Muscle of leg (tissue), 11 donors: ENCODE data around the gene LETM1. TPM values are rescaled to one million over a fixed set of nuclear protein-coding genes. Genes with fewer than 3 reads are reported as not detected.

Experiments used
- DNase-seq: peaks from one replicate; pipeline ENCODE4 v3.0.0; 2013
- H3K27ac ChIP-seq: one replicate; pipeline ENCODE4 v1.5.1; 2013; ENCODE audit warnings: mild to moderate bottlenecking, low read length, control low read depth
- H3K27me3 ChIP-seq: one replicate; pipeline ENCODE4 v1.6.1; 2013; ENCODE audit warnings: low read length; ENCODE audit not compliant: control insufficient read depth, insufficient read depth
- H3K36me3 ChIP-seq: one replicate; pipeline ENCODE4 v1.6.1; 2013; ENCODE audit warnings: low read length; ENCODE audit not compliant: control insufficient read depth, insufficient read depth
- H3K4me1 ChIP-seq: one replicate; pipeline ENCODE4 v1.6.1; 2013; ENCODE audit warnings: low read length; ENCODE audit not compliant: control insufficient read depth, insufficient read depth
- H3K4me3 ChIP-seq: one replicate; pipeline ENCODE4 v1.5.1; 2013; ENCODE audit warnings: low read length, control low read depth
- H3K9me3 ChIP-seq: replicated peaks from 2 replicates; pipeline ENCODE4 v1.6.1; 2013; ENCODE audit warnings: low read depth, low read length; ENCODE audit not compliant: control insufficient read depth
- WGBS: methylation state at CpG from one replicate; pipeline ENCODE4 v1.1.5; 2013; ENCODE audit warnings: missing lambda C conversion rate; ENCODE audit not compliant: insufficient coverage; 5-methylcytosine and 5-hydroxymethylcytosine counted together
- polyA plus RNA-seq, 8 donors: library from polyadenylated mRNA; unstranded; fragments of 120-200 nt; gene quantifications; one replicate each; pipeline versions ENCODE4 v1.2.1 to v1.2.3, GENCODE V29; 2013; ENCODE audit warnings: inconsistent platforms in 1 of 8, low replicate concordance in 1 of 8; ENCODE audit not compliant: insufficient read length in 8 of 8, insufficient read depth in 1 of 8
- total RNA-seq: library from RNA; stranded (reverse); fragments of 120-200 nt; gene quantifications from one replicate; pipeline ENCODE4 v1.2.4, GENCODE V29; 2013

Gene LETM1
- total and polyA plus RNA-seq, 9 donors: 11.7 to 20.1 (median 15.7) TPM

DNA sequence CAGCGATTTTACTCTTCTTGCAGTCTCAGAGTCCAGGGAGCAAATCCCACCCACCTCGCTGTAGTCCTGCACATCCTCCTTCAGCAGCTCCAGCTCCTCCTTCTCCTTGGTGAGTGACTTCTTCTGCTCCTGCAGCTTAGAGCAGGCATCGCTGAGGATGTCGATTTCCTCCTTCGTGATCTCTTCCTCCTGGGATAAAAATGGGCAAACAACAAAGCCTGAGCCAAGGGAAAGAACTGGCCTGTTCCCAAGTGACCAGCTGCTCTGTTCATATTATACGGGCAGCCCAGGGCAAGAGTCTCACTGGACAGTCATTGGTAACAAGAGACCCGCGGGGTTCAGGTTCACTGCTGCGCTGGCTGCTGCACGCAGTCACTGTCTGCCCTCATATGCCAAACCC lies 36.7 kb downstream of the LETM1 start:
- DNase-seq: peak; percentile 73
- WGBS: 83% methylated on average over 10 of the region's 10 CpGs
- peaks cover 81% of the 10 kb centered on the region for H3K36me3 ChIP-seq
- H3K27ac ChIP-seq: peak overlapping the region; percentile 42
- no peaks in the 10 kb centered on the region for H3K9me3 ChIP-seq
- H3K4me3 ChIP-seq: no peak overlapping the region
- H3K4me1 ChIP-seq: peaks cover 12% of the 10 kb centered on the region
- no peaks in the 10 kb centered on the region for H3K27me3 ChIP-seq

DNA sequence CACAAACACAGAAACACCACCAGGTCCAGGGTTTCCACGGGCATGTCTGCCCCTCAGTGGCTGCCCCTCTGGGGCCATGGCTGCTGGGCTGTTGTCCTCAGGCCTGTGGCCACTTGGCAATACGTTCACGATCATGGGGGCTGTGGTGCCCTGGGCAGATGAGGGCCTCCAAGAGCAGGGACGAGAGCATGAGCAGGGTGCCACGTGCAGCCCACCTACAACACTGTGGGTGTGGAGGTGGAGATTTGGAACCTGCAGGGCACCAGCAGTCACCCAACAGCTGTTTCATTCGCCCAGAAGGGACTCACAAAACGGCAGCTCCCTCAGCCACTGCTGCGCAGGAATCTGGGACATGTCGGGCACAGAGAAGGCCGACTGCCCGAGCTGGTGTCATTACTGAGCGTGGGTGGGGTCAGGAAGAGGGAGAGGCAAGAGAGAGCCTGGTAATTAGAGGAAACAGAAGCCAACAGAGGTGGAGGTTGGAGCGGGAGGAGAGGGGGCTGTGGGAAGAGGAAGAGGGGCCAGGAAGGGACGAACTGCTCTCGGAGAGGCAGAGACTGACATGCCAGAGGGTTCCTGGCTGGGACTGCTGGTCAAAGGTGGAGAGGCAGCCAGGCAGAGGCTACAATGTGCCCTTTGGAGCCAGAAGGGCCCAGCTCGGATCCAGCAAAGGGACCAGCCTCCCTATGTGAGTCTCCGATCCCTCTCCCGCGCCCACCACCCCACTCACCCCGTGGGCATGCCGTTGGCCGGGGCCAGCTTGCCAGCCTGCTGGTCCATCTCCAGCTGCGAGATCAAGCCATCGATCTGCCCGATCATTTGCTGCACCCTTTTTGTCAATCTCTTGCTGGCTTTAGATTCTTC lies 39.7 kb downstream of the LETM1 start:
- Histone ChIP-seq H3K4me1 (peaks cover 12% of the 10 kb centered on the region), H3K27me3 (no peaks in the 10 kb centered on the region), H3K36me3 (peaks cover 70% of the 10 kb centered on the region), H3K9me3 (no peaks in the 10 kb centered on the region), H3K27ac (no peak overlapping the region), H3K4me3 (no peak overlapping the region)
- WGBS: 83% methylated on average over 25 of the region's 25 CpGs
- DNase-seq: no peak

DNA sequence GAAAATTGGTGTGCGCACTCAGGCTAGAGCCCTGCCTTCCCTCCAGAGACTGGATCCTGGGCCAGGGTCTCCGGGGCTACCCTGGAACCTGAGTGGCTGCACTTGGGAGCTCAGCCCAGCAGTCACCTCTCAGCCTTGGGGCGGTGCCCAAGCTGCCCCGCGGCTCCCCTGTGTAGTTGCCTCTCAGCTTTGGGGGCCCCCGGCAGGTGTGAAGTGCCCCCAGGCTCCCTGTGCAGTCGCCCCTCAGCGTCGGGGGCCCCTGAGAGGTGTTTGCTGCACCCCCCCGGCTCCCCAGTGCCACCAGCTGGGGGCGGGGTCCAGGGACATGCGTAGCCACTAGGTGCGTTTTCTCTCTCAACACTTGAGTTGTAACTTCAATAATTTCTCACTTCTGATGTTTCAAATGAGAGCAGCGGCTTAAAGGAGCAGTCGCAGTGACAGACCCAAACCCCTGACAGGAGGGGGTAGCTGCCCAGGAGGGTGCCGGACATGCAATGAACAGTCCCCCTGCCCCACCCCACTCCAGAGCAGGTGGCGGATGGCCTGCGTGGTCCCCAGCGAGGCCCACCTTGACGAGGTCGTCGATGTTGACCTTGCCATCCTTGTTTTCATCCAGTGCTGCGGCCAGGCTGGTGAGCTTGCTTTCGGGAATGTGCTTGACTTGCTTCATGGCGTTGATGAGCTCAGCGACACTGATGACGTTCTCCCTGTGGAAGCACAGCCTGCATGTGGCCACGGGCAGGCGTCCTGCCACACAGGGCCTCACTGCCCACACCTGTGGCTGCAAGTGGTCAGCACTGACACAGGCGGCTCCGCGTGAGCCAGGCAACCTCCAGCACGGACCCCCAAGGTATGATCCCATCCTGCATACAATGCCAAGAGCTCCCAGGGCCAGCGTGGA lies 40.6 kb downstream of the LETM1 start:
- peaks cover 74% of the 10 kb centered on the region for H3K36me3 ChIP-seq
- DNase-seq: no peak
- H3K4me1 ChIP-seq: peaks cover 12% of the 10 kb centered on the region
- no peak overlapping the region for H3K27ac ChIP-seq
- no peaks in the 10 kb centered on the region for H3K9me3 ChIP-seq
- no peaks in the 10 kb centered on the region for H3K27me3 ChIP-seq
- 88% methylated on average over 32 of the region's 34 CpGs for WGBS
- H3K4me3 ChIP-seq: no peak overlapping the region

DNA sequence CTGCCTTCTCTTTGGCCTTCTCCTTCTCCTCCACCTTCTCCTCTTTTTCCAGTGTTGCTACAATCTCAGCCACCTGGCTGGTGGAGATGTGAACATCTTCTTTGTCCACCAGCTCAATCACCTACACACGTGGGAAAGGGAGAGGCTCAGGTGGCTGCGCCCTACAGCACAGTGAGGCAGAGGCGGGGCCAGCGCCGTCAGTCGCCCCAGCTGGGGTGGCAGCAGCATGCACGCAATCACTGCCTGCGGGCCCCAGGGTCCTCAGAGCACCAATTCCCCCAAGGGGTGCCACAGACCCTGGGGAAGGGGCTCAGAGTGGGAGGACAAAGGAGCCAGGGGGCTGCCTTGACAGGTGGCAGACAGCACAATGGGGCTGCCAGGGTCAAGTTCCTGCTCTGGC lies 41.5 kb downstream of the LETM1 start:
- no peak overlapping the region for H3K4me3 ChIP-seq
- WGBS: no CpG with 5 or more reads among the region's 8 CpGs
- H3K36me3 ChIP-seq: peaks cover 65% of the 10 kb centered on the region
- DNase-seq: no peak
- H3K9me3 ChIP-seq: no peaks in the 10 kb centered on the region
- H3K27me3 ChIP-seq: no peaks in the 10 kb centered on the region
- H3K4me1 ChIP-seq: peaks cover 7% of the 10 kb centered on the region
- H3K27ac ChIP-seq: no peak overlapping the region

DNA sequence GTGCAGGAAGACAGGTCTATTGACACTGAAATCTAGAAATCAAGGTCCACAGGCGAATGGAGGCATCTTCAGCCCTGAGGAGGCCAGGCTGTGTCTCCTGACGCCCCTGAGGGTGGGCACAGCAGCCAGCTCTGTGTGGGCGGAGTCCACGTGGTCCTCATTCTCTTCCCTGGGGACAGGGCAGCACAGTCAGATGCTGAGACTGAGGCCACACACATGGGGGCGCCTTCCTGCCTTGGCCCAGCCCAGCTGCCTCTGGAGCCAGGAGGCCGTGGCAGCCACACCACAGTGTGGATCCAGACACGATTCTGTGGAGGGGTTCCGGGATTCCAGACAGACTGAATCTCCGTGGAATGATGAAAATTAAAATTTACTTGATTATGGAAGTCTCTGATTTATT lies 42.0 kb downstream of the LETM1 start:
- Histone ChIP-seq H3K27me3 (no peaks in the 10 kb centered on the region), H3K4me3 (no peak overlapping the region), H3K4me1 (peaks cover 2% of the 10 kb centered on the region), H3K36me3 (peaks cover 59% of the 10 kb centered on the region), H3K9me3 (no peaks in the 10 kb centered on the region), H3K27ac (no peak overlapping the region)
- WGBS: 64% methylated on average over 7 of the region's 9 CpGs
- no peak for DNase-seq

DNA sequence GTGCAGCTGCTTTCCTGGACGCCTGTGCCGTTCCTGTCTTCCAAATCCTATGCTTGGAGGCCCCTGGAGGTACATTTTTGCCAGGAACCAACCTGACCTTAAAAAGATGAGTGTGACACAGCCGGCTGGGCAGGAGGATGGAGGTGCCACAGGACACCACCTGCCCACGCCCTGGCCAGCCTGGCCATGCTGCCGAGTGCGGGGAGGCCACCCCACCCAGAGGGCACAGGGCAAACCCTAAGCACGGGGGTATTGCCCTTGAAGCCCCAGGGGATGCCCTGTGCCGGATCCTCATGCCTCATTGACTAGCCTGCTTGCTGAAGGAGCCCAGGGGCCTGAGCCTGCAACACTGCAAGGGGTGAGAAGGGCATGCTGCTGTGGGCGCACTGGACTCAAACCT lies 42.7 kb downstream of the LETM1 start:
- Histone ChIP-seq H3K27me3 (no peaks in the 10 kb centered on the region), H3K4me1 (no peaks in the 10 kb centered on the region), H3K27ac (no peak overlapping the region), H3K4me3 (no peak overlapping the region), H3K36me3 (peaks cover 59% of the 10 kb centered on the region), H3K9me3 (no peaks in the 10 kb centered on the region)
- 70% methylated on average over 8 of the region's 9 CpGs for WGBS
- no peak for DNase-seq

DNA sequence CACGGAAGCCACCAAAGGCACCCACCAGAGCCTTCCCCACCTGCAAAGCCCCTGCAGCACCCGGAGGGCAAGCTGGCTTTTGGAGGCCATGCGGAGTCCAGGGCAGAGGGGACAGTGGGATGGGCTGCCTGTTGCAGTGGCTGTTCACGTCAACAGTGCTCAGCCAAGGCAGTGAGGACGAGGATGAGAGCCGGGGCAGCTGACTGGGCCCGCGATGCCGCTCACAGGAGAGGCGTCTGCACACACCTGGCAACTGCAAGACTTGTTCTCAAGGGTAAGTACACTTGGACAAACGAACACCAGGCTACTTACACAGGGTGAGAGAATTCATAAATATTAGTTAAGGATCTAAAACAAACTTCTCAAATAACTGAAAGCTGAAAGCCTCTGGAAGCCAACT lies 43.2 kb downstream of the LETM1 start:
- Histone ChIP-seq H3K27ac (no peak overlapping the region), H3K4me3 (no peak overlapping the region), H3K9me3 (no peaks in the 10 kb centered on the region), H3K36me3 (peaks cover 54% of the 10 kb centered on the region), H3K27me3 (no peaks in the 10 kb centered on the region), H3K4me1 (no peaks in the 10 kb centered on the region)
- DNase-seq: no peak
- WGBS: 94% methylated on average over 3 of the region's 11 CpGs

DNA sequence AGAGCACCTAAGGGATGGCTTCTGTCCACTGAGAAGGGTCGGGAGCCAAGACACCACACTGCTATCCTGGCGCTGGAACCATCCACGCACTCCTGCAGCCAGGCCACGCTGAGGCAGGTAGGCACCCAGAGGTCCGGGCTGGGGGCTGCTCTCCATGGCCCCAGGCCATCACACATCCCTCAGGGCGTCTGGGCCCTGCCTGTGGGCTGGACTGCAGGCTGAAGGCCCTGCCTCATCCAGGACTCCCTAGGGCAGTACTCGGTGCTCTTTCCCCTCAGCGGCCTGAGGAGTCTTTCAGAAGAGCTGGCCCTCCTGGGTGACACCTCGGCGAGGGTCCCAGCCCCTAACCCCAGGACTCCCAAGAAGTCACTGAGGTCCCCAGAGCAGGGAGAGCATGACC lies 45.2 kb downstream of the LETM1 start:
- no peak overlapping the region for H3K27ac ChIP-seq
- peaks cover 40% of the 10 kb centered on the region for H3K36me3 ChIP-seq
- H3K9me3 ChIP-seq: no peaks in the 10 kb centered on the region
- no peaks in the 10 kb centered on the region for H3K27me3 ChIP-seq
- 80% methylated on average over 10 of the region's 10 CpGs for WGBS
- no peaks in the 10 kb centered on the region for H3K4me1 ChIP-seq
- H3K4me3 ChIP-seq: no peak overlapping the region
- DNase-seq: no peak

DNA sequence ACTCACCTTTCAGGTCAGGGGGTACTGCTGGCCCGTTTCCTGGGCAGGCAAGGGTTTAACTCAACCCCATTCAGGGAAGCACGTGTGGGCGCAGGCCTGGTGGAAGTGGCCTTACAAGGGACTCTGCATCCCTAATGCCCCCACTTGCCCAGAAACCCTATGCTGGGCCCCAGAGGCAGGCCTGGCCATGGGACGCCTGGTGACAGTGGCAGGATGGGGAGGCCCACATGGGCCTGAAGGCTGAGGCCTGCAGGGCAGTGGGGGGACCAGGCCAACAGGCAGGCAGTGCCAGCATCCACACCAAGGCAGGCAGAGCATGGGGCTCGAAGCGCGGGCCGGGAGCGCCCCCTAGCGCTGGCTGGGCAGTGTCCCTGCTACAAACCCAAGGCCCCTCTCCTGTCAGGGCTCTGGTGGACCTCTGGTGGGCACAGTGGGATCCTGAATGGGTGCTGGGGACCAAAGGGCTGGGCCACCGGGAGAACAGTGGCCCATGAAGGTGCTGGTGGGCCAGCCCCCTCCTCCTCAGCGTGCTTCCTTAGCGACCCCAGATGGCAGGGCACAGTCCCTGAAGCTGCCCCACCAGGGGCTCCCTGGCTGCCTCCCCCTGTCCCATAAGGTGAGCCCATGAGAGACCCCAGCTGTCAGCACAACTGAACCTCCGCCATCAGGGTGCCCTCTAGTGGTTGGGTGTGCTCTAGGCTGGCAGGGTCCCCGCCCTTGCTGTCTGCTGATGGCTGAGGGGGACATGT lies 46.0 kb downstream of the LETM1 start:
- no peaks in the 10 kb centered on the region for H3K9me3 ChIP-seq
- 25% methylated on average over 11 of the region's 15 CpGs for WGBS
- no peak overlapping the region for H3K4me3 ChIP-seq
- H3K4me1 ChIP-seq: no peaks in the 10 kb centered on the region
- DNase-seq: peak; percentile 59
- peaks cover 32% of the 10 kb centered on the region for H3K36me3 ChIP-seq
- H3K27me3 ChIP-seq: no peaks in the 10 kb centered on the region
- no peak overlapping the region for H3K27ac ChIP-seq
